Measurements from ENCODE around the gene OLR1.
A peak's percentile ranks its signal among the peaks of the same experiment; 100 is the strongest.
"Not testable (repeated sequence)": the region's sequence is repeated elsewhere in the genome, so short reads cannot be mapped to it uniquely, and the experiment has no call there.

The OLR1 gene

DNA sequence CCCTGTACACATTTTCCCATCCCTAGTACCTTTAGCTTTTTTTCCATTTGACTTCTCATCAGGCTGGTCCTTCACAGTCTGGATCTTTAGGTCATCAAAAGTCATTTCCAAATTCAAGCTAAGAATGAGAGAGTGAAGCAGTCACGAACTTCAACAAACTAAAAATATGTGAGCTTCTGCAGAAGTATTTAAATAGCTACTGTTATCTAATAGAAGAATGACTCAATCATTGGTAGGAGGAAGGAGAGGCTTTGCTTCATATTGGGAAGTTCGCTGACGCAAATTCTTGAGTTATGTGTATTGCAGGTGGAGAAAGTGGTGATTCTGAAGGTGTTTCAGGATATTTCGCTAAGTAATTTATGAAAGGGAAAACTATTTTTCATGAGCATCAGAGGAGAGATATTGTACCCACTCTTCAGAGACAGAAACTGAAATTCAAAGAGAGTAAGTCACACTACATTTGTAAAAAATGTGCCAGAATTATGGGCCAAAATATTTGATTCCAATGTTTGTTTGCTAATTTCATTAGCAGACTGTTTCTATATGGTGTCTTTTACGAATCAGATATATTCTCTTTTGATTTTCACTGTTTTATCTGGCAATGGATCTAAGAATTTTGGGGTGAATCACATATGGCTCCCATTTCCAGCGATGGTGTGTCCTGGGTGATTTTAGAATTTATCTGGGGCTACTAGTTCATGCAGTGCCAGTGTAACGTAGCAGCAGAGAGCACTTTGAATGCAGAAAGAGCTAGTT lies at the start of gene OLR1:
TSS of gene OLR1 (minus strand) at position 160 of the 756 bp plus-strand sequence. CDS start at position 105, 55 bp downstream.
- DNase-seq: no peak

DNA sequence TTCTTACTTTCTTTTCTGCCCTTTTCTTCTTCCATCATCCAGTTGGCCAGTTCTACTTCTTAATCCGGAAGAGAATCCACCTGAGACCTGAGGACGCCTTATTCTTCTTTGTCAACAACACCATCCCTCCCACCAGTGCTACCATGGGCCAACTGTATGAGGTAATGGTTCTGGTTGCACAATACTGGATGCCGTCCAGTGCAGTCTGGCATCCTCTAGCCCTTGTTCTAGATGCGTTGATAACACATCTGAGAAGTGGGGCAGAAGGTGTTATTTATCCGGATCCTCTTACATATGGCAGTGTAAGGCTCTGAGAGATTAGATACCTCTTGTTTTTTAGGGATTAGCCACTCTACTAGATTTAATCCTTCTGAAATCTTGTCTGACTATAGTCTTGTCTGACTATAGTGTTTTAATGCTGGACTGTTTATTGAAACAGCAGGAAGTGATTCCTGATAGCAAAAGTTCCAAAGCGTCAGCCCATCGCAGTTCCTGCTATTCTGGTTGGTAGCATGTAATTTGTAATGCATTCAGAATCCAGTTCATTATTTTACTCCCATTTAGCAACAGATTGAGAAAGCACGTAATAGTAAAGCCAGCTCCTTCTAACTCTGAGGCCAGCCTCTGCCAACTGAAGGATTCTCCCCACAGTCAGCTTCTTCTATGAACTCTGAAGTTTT lies 48.6 kb upstream of the OLR1 start:
- DNase-seq: no peak

DNA sequence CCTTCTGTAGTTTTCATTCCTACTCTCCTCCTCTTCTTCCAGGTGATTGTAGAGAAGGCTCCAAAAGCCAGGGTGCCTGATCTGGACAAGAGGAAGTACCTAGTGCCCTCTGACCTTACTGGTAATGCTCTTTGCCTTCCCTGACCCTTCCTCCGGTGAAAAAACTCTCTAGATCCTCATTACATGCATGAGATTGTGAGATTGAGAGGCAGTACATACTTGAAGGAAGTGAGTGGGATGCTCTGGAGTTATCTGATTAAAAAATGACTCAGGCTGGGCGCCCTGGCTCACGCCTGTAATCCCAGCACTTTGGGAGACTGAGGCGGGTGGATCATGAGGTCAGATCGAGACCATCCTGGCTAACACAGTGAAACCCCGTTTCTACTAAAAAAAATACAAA lies 46.1 kb upstream of the OLR1 start:
- DNase-seq: no peak

GRCh38 chr12:10215946-10216345 lies 44.0 kb upstream of the OLR1 start:
- DNase-seq: not testable (repeated sequence)

GRCh38 chr12:10215436-10215835 lies 43.5 kb upstream of the OLR1 start:
- DNase-seq: no peak

DNA sequence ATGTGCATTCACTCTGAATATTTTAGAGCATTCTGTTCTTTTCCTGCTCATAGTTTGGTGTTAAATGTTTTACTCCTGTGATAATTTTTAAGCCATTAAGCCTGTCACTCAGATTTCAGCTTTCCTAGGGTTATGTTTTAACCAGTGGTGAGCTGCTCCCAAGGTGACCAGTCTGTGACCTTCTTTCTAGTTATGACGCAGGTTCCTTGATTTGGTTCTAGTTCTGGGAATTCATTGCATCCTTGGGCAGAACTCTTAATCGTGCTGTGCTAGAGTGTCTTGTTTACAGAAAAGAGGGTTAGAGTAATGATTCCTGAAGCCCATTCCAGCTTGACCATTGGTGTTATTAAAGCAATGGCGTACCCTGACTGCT lies 42.9 kb upstream of the OLR1 start:
- DNase-seq: no peak

DNA sequence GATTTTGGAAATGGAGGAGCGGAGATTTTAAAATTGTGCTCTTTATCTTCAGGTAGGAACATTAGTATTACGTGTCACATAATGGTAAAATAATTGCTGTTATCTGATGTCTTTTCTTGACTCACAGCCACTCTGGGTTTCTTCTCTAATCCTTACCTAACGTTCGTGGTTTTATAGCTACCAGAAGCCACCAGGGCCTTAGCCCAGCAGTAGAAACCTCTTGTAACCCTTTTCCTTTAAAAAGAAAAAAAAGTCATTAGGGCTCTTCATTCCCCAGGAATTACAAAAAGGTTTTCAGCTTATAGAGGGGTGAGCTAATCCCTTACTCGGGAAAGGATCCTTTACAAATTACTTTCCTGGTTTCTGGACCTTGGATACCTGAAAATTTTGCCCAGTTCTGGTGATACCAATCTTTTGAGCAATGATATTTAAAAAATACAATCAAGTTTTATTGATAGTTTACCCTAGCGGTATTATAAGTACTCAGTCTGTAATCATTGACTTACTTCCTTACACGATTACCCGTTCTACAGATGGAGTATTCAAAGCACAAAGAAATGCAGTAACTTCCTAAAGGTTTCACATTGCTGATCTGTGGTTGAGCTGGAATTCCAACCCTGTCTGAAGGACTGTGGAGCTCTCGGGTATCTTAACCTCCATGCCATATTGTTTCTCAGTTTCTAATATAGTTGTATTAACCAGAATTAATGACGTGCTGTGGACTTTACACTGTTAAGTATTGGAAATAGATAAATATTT lies 42.4 kb upstream of the OLR1 start:
- DNase-seq: no peak

DNA sequence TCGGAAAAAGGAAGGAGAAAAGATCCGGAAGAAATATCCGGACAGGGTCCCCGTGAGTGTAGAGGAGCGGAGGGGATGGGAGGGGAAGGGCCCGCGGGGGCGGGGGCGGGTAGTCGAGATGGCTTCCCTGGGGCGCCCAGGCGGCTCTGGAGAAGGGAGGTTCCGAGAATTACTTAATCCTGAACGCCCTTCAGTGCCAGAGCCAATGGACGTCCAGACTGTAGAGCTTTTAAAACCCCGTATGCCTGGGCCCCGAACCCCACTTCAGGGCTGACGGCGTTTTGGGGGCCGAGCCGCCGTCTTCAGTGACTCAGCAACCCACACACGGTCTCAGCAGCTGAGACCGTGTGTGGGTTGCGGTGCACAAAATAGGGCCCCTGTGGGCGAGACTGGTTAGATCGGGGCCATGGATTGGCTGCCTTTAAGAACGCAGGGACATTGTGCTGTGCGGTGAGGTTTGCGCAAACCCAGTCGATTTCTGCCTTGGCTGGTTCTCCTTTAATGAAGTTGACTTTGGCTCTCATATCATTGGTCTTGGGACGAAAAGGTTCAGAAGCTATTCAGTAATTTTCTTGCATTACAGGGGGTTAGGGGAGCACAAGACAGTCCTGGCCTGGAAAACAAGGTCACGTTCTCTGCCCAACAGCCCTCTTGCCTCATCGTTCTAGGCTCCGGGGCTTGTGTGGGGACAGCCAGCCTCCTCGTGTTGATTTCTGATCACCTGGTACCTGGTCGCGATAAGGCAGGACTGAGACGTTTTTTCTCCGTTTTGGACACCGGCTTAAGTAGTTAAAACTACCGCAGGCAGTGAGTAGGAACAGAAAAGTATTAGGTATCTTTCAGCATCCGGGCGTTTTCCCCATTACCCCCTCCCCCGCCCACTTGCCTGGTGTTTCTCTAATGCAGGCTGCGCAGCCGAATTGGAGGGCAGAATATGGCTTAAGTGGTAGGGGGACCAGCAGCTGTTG lies 41.5 kb upstream of the OLR1 start:
- DNase-seq: peak; percentile 65 to 74

GRCh38 chr12:10212739-10213131 lies 40.8 kb upstream of the OLR1 start, which contains the start of gene GABARAPL1:
Gene GABARAPL1 (plus strand): TSS chr12:10212877. CDS start chr12:10213130, 253 bp downstream.
- peak; percentile 68 to 73 for DNase-seq

GRCh38 chr12:10211940-10212738 lies 40.2 kb upstream of the OLR1 start:
- peak; percentile 77 to 80 for DNase-seq

- DNase-seq: no peak
These were observed 39.4 kb upstream of the OLR1 start for GRCh38 chr12:10211101-10211939.

GRCh38 chr12:10210225-10210624 lies 38.3 kb upstream of the OLR1 start:
- no peak for DNase-seq

- DNase-seq: no peak
These were observed 35.2 kb upstream of the OLR1 start for GRCh38 chr12:10207136-10207535.

DNA sequence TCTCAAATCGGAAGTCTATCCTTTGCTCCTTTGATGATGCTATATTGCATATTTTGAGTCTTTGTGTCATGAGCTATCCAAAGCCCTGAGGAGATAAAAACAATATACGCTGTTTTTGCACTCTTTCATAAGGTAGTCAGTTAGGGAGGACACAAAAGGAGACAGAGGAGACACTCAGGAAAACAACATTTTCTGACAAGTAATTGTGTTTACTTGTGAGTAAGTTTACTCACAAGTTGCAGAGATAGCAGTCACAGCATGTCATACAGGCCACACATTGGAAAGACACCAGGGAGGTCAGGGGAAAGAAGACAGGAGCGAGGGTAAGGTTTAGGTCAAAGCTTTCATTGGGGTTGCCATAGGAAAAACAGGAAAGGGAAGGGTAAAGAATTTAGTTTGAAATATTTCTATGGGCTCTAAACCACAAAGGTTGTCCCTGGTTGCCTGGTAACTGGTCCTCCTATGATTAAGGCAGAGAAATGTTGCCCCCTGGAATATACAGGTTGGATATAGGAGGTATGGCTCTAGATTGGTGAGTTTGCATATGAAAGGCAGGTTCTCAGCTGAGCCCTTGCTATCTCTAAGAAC lies 33.4 kb upstream of the OLR1 start:
- no peak for DNase-seq

DNA sequence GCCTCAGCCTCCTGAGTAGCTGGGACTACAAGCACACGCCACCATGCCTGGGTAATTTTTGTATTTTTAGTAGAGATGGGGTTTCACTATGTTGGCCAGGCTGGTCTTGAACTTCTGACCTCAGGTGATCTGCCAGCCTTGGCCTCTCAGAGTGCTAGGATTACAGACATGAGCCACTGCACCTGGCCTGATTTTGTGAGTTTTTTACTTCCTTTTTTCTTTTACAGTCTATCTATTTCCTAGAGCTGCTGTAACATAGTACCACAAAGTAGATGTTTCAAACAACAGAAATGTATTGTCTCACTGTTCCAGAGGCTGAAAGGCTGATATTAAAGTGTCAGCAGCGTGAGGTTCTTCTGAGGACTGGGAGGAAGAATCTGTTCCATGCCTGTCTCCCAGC lies 32.6 kb upstream of the OLR1 start:
- not testable (repeated sequence) for DNase-seq

- DNase-seq: no peak
These were observed 25.9 kb upstream of the OLR1 start for GRCh38 chr12:10197879-10198278.

GRCh38 chr12:10196210-10196609 lies 24.3 kb upstream of the OLR1 start:
- no peak for DNase-seq

GRCh38 chr12:10194160-10194670 lies 22.3 kb upstream of the OLR1 start:
- no peak for DNase-seq

DNA sequence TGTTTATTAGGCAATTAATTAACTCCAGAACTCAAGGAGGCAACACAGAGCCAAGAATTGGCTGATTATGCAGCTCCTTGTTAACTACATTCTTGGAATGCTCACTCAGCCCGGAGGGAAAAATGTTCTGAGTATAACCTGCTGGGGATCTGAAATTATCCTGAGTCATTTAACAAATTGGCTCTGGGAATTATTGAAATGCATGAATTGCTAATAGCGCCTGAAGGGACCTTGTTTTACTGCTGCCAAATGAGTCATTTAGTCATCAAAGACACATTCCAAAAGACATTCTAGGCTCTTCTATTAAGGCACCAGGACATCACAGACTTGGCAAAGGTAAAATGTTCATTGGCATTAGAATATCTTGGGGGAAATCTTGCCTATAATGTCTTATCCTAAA lies 19.9 kb upstream of the OLR1 start:
- no peak for DNase-seq
